Nephron (organoid): ENCODE data around the gene AGAP1.
A peak's percentile ranks its signal among the peaks of the same experiment; 100 is the strongest.

Experiments
- H3K27ac Mint-ChIP-seq, 3 experiments: 2 replicates each; pipeline ENCODE4 v1.8.0; 2020; ENCODE audit warnings: mixed read lengths in 3 of 3, mild to moderate bottlenecking in 2 of 3, moderate library complexity in 1 of 3
- H3K27me3 Mint-ChIP-seq: 2 replicates; pipeline ENCODE4 v1.8.0; 2021; ENCODE audit warnings: low read depth, mild to moderate bottlenecking, moderate library complexity, mixed read lengths
- H3K36me3 Mint-ChIP-seq: 2 replicates; pipeline ENCODE4 v1.8.0; 2020; ENCODE audit warnings: low read depth, mixed read lengths
- H3K4me1 Mint-ChIP-seq: 2 replicates; pipeline ENCODE4 v1.8.0; 2020; ENCODE audit warnings: mixed read lengths
- H3K4me3 Mint-ChIP-seq, 3 experiments: 2 replicates each; pipeline ENCODE4 v1.8.0; 2020; ENCODE audit warnings: mild to moderate bottlenecking in 3 of 3, mixed read lengths in 3 of 3, moderate library complexity in 2 of 3
- H3K9me3 Mint-ChIP-seq: 2 replicates; pipeline ENCODE4 v1.8.0; 2020; ENCODE audit warnings: mixed read lengths
- TF ChIP-seq, protein P1 (sequence below), 3 experiments: fragments of 200-600 bp; sonication (generic); IDR thresholded peaks; one replicate each; pipeline ENCODE4 v1.5.0; 2021; ENCODE audit warnings: antibody characterized with exemption in 3 of 3; ENCODE audit not compliant: unreplicated experiment in 3 of 3

The AGAP1 gene

DNA sequence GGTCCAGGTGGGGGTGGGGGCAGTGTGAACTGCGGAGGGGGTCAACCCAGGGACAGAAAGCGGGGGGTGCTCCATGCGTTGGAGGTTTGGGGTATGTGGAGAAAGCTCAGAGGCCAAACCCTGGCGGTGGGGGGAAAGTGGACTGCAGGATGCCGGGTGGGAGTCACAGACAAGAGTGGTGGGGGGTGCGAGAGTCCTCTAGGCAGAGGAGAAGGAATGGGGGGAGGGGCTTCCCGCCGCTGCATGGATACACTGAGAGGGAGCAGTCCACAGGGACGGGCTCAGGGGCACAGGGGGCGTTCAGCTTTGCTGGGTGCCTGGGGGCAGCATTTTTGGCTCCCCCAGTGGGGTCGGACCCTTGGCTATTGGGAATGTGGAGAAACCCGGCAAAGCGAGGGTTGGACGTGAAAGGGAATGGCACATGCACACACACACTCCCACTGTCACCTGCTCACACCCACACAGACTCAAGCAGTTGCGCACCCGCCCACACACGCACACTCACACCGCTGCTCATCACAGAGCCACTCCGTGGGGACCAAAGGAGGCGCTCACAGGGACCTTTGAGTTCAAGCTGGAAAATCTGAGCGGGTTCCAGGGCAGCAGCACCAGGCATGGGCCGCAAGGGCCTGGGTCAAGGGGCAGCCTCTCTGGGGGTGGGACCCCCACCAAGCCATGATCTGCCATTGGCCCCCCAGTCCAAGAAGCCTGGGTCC is 666.7 kb downstream of the AGAP1 start:
- TF ChIP-seq, protein P1, sequence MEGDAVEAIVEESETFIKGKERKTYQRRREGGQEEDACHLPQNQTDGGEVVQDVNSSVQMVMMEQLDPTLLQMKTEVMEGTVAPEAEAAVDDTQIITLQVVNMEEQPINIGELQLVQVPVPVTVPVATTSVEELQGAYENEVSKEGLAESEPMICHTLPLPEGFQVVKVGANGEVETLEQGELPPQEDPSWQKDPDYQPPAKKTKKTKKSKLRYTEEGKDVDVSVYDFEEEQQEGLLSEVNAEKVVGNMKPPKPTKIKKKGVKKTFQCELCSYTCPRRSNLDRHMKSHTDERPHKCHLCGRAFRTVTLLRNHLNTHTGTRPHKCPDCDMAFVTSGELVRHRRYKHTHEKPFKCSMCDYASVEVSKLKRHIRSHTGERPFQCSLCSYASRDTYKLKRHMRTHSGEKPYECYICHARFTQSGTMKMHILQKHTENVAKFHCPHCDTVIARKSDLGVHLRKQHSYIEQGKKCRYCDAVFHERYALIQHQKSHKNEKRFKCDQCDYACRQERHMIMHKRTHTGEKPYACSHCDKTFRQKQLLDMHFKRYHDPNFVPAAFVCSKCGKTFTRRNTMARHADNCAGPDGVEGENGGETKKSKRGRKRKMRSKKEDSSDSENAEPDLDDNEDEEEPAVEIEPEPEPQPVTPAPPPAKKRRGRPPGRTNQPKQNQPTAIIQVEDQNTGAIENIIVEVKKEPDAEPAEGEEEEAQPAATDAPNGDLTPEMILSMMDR (IDR thresholded peaks at IDR 0.05; ENCODE audit: unreplicated experiment in 3 of 3) = no peak
- Mint-ChIP-seq H3K4me1 (peaks cover 15% of the 10 kb centered on the region), H3K36me3 (no peaks in the 10 kb centered on the region), H3K9me3 (no peaks in the 10 kb centered on the region), H3K4me3 (no peak overlapping the region), H3K27ac (no peak overlapping the region), H3K27me3 (peaks cover 94% of the 10 kb centered on the region)

DNA sequence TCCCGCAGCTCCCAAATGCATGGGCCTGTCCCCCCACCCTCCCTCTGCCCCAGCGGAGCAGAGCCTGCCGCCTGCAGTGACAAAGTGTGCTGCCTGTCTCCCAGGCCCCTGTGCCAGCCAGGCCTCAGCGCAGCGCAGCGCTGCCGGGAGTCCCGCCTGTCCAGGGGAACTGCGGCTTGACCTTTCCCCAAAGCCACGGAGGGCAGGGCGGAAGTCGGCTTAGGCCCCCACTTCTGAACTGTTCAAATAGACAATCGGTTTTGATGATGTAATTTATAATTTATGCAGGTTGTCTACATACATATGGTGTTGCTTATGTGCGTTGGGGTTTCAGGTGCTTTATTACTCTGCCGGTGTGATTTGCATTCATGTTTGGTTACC is 667.2 kb downstream of the AGAP1 start:
- H3K27me3 Mint-ChIP-seq = peaks cover 94% of the 10 kb centered on the region
- H3K36me3 Mint-ChIP-seq = no peaks in the 10 kb centered on the region
- H3K9me3 Mint-ChIP-seq = no peaks in the 10 kb centered on the region
- TF ChIP-seq, protein P1 (IDR thresholded peaks at IDR 0.05; ENCODE audit: unreplicated experiment in 3 of 3) = no peak
- no peak overlapping the region for H3K4me3 Mint-ChIP-seq
- H3K27ac Mint-ChIP-seq = no peak overlapping the region
- H3K4me1 Mint-ChIP-seq = peaks cover 16% of the 10 kb centered on the region

DNA sequence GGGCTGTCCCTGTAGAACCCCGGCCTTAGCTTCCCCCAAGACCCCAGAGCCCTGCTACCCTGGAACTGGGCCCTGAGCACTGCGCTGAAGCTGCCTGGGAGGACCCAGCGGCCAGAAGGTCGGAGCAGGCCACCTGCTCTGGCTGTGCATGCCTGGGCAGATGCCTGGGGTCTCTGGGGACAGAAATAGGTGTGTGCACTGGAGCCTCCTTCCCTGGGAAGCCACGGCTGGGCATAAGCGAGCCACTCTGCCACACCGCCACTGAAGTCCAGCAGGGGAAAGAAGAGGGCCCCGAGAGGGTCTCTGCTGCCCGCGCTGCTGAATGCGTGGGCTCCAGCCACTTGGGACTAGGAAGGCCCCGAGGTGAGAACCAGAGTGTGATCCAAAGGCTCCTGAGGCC is 667.7 kb downstream of the AGAP1 start:
- no peak overlapping the region for H3K27ac Mint-ChIP-seq
- no peaks in the 10 kb centered on the region for H3K9me3 Mint-ChIP-seq
- no peaks in the 10 kb centered on the region for H3K36me3 Mint-ChIP-seq
- H3K27me3 Mint-ChIP-seq = peaks cover 96% of the 10 kb centered on the region
- TF ChIP-seq, protein P1 (IDR thresholded peaks at IDR 0.05; ENCODE audit: unreplicated experiment in 3 of 3) = no peak
- H3K4me3 Mint-ChIP-seq = no peak overlapping the region
- peaks cover 21% of the 10 kb centered on the region for H3K4me1 Mint-ChIP-seq

DNA sequence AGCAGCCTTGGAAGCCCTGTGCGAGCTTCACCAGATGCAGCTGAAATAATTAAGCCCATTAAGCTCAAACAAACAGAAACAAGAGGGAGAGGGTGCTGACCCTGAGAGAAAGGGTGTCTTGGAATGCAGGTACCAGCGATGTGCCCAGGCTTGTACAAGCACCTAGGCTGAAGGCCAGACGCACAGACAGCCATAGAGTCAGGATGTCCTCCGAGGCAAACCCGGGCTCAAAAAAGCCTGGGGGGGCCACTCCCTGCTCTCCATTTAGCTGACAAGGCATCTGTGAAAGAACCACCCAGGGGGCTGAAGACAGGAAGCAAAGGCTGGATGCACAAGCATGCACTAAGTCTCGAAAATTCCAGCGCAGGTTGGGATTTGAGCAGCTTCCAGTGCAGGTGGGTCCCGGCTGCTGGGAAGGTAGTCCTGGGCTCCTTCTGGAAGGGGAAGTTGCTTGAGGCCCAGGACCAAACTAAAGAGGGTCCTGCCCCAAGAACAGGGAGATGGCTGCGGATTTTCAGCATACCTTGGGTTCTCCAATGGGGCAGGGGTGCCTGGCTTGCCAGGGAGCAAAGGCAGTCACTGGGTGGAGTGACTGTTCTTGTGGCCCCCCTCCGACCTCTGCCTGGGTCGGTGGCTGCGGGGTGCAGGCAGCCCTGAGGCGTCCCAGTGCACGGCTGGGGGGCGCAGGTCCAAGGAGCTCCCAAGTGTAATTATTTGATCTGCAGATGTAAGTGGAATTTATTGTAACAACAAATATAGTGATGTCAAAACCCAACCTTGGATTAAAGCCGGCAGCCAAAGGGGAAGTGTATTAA is 668.4 kb downstream of the AGAP1 start:
- TF ChIP-seq, protein P1 (IDR thresholded peaks at IDR 0.05; ENCODE audit: unreplicated experiment in 3 of 3) = no peak
- Mint-ChIP-seq H3K27ac (no peak overlapping the region), H3K36me3 (no peaks in the 10 kb centered on the region), H3K27me3 (peaks cover 96% of the 10 kb centered on the region), H3K4me3 (peak overlapping the region; percentile 32 to 60 (median 53)), H3K9me3 (no peaks in the 10 kb centered on the region), H3K4me1 (peaks cover 25% of the 10 kb centered on the region)

DNA sequence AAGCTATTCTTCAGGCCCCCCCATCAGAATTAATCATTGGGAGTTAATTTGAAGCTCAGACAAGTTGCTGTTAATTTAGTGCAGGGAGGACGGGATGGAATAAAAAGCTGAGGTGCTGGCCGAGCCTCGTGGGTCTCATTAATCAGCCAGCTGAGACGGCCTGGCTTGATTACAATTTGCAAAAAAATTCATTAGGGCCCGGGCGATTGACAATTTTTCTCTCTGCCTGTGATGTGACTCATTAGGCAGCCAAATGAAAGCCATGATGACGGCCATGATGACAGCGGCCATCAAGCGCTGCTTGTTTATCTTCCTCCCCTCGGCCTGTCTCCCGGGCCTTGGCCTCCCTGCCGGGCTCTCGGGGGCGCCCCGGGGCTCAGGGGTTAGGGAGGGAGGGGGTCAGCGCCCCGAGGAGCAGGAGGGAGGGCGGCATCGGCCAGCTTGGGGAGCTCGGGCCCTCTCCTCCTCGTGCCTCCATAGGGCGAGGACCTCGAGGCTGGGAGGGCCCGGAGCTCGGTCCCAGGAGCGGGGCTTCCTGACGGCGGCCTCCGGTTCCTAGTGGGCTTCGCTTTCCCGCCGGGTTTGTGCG is 669.1 kb downstream of the AGAP1 start:
- TF ChIP-seq, protein P1 (IDR thresholded peaks at IDR 0.05; ENCODE audit: unreplicated experiment in 3 of 3) = no peak
- Mint-ChIP-seq H3K27me3 (peaks cover 94% of the 10 kb centered on the region), H3K27ac (no peak overlapping the region), H3K4me3 (peak overlapping the region; percentile 13 to 53 (median 27)), H3K36me3 (no peaks in the 10 kb centered on the region), H3K4me1 (peaks cover 25% of the 10 kb centered on the region), H3K9me3 (no peaks in the 10 kb centered on the region)
